Measurements from ENCODE around the gene VN1R4.
"Not testable (repeated sequence)": the region's sequence is repeated elsewhere in the genome, so short reads cannot be mapped to it uniquely, and the experiment has no call there.

Gene VN1R4, protein sequence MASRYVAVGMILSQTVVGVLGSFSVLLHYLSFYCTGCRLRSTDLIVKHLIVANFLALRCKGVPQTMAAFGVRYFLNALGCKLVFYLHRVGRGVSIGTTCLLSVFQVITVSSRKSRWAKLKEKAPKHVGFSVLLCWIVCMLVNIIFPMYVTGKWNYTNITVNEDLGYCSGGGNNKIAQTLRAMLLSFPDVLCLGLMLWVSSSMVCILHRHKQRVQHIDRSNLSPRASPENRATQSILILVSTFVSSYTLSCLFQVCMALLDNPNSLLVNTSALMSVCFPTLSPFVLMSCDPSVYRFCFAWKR

DNA sequence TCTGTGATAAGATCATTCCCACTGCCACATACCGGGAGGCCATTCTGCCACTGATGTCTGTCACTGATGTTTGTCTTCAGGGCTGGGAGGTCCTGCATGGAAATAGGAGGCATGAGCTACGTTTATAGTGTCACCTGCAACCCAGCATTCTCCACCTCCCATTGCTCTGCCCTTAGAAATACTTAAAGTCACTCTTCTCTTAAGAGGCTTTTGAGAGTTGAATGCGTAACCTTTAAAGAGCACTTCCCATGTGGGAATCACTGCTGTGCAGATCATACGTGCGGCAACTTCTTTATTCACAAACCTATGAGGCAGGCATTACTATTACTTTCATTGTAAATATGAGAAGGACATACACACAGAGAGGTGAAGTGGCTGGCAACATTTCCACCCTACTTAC lies at the start of gene VN1R4:
Gene VN1R4, minus strand, starts transcription at position 101 of the 400 bp plus-strand sequence. Its CDS starts 58 bp downstream, at position 43.
- not testable (repeated sequence) for DNase-seq

DNA sequence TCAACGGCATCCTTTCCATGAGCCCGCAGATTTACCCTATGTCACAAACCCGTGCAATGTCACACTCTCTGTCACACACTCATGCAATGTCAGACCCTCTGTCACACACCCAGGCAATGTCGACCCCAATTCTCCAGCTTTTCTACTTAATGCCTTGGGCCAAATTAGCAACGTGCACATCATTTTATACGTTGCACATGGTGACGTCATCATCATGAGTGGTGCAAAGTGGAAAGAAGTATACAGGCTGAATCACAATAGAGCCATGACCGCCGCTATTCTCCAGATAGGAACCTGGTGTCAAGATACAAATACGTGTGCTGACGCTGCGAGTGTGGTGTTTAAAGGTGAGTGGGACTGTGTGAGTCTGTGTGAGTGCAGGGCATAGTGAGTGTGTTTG lies 44.4 kb upstream of the VN1R4 start:
- DNase-seq, result no peak

DNA sequence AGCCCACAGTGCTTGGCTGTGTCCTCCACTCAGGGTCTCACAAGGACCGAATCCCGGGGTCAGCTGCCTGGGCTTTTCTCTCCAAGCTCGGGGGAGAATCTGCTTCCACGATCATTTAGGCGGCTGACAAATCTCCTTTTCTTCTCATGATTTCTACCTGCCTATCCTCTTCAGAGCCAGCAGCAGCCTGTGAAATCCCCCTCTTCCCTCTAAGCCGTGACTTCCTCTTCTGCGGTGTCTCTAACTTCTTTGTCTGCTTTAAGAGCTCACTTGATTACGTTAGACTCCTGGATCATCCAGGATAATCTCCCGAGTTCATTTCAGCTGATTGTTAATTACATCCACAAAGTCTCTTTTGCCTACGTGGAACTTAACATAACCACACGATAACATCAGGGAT lies 43.5 kb upstream of the VN1R4 start:
- no peak for DNase-seq

DNA sequence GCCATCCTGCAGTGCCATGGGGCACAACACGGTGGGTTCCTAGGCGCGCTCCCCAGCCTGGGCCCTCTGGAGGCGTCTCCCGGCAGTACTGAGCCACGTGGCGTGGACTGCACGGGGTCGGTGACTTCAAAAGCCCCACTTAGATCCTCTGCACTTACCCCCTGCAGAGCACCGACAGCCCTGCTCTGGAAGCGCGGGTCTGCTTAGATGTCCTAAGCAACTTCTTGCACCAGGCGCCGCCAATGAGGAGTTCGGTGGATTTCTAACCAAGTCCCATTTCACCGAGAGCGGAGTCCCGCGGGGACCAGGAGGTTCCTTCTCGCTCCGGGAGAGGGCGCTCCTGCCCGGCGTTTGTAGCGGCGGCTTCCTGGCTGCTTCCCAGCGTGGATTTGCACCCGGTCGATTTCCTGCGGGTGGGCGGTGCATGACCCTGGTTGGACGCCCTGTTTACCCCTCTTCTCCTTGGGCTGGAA lies 40.9 kb upstream of the VN1R4 start:
- DNase-seq, result no peak

DNA sequence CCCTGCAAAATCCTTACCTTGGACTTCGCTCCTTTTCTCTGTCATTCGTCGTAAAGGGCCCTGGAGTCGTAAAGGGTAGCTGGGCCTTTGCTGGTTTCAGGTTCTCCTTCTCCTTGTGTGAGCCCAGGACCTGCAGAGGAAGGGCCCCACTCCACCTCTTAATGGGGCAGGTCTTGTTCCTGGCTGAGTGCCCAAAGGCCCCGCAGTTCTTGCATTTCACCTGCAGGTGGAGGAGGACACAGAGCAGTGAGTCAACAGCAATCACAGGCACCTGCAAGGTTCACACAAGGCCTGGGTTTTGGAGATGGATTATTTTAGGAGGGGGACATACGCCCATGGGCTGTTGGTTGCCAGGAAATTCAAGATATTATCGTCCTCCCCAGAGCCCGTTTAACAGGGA lies 33.8 kb upstream of the VN1R4 start:
- peak; percentile 15 for DNase-seq

DNA sequence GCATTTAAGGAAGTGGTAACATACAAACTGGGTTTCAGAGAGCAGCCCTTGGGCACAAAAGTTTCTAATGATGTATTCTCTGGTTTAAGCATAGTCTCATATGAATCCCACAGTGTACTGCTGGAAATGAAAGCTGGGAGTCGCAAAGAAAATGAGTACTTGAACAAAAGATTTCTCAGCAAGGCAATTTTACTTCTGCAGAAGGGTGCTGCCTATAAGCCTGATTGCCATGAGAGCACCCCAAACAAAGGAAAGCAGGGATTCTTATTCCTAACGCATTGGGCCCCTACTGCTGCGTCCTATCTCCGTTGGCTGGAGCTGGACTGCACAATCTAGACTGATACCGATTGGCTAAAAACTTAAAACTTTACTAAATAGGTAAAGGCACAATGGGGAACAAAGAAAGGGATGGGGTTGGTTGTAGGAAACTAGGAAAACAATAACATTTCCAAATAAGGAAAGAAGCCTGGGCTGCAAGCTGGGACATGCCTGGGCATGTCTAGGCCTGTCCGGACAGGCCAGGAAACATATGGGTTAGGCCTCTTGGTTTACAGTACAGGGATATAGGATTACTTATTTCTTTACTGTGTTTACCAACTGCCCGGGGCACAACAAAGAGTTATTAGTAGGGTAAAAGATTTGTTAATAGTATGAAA lies 27.4 kb upstream of the VN1R4 start:
- DNase-seq, result no peak

DNA sequence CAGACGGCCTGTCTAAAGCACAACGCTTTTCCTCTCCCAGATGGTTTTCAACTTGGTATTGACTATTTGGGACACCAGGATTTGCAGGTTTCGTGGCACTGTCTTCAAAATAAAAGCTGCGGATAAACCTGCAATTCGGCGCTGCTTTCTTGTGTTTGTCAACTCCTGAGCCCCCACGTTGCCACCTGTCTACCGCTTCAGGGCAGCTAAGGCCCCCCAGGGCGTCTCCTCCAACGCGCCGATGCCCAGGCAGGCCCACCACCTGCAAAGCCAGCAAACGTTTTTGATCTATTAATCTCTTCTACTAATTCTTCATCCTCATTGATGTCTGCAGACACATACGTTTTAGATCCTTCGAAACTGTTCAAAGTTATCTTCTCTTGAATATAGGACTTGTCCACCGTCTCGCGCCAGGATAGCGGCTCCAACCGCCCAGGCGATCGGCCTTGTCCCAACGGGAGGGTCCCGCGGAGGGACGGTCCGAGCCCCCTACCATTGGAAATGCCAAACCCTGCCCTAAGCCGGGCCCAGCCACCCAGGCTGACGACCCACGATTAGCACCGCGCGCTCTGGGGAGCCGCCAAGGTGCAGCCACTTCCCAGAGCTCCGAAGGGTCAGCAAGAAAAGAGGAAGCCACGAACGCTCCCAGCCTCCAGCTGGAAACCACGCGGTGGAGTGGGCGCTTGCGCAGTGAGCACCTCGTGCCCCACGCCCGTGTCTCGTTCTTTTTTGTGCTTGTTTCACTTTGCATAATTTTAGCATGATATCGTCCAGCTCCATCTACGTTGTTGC lies 23.4 kb upstream of the VN1R4 start:
- no peak for DNase-seq

DNA sequence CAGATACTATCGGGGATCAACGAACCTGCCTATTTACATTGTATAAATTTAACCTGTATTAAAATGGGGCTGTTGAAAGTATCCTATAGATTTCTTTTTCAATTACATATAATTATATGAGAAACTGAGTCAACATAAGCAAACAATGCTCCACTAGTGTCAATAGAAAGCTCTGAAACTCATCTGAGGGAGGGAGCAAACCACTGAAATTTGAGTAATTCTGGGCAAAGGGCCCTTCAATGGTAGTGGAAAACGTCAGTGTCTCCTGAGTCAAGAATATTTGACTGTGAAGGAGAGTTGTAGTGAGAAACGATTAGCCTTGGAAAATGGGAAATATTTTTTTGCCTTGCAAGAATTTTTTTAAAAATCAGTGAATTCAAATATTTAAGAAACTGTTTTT lies 17.6 kb upstream of the VN1R4 start:
- DNase-seq, result no peak

DNA sequence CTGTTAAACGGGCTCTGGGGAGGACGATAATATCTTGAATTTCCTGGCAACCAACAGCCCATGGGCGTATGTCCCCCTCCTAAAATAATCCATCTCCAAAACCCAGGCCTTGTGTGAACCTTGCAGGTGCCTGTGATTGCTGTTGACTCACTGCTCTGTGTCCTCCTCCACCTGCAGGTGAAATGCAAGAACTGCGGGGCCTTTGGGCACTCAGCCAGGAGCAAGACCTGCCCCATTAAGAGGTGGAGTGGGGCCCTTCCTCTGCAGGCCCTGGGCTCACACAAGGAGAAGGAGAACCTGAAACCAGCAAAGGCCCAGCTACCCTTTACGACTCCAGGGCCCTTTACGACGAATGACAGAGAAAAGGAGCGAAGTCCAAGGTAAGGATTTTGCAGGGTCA lies 14.4 kb upstream of the VN1R4 start:
- peak; percentile 0 for DNase-seq

DNA sequence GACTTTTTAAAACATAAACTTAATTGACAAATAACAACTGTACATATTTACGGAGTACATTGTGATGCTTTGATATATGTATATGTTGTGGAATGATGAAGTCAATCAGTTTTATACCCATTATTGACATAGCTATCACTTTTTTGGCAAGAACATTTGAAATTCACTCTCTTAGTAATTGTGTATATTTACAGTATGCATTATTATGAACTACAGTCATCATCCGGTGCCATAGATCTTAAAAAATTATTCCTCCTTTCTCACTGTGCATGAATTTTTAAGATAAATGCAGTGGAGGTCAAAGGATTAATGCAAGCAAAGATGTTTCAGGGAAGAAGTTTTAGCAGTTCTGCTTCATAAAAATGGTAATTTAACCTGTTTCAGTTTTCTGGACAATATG lies 8.0 kb upstream of the VN1R4 start:
- no peak for DNase-seq

DNA sequence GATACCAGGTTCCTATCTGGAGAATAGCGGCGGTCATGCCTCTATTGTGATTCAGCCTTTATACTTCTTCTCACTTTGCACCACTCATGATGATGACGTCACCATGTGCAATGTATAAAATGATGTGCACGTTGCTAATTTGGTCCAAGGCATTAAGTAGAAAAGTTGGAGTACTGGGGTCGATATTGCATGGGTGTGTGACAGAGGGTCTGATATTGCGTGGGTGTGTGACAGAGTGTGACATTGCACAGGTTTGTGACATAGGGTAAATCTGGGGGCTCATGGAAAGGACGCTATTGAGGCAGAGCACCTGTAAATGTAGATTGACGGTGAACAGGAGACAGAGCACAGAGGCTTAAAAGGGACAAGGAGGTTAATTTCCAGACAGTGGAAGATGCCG lies 4.5 kb upstream of the VN1R4 start:
- DNase-seq, result no peak

DNA sequence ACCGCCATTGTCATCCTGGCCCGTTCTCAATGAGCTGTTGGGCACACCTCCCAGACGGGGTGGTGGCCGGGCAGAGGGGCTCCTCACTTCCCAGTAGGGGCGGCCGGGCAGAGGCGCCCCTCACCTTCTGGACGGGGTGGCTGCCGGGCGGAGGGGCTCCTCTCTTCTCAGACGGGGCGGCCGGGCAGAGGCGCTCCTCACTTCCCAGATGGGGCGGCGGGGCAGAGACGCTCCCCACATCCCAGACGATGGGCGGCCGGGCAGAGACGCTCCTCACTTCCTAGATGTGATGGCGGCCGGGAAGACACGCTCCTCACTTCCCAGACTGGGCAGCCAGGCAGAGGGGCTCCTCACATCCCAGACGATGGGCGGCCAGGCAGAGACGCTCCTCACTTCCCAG lies 2.3 kb upstream of the VN1R4 start:
- DNase-seq, result not testable (repeated sequence)

DNA sequence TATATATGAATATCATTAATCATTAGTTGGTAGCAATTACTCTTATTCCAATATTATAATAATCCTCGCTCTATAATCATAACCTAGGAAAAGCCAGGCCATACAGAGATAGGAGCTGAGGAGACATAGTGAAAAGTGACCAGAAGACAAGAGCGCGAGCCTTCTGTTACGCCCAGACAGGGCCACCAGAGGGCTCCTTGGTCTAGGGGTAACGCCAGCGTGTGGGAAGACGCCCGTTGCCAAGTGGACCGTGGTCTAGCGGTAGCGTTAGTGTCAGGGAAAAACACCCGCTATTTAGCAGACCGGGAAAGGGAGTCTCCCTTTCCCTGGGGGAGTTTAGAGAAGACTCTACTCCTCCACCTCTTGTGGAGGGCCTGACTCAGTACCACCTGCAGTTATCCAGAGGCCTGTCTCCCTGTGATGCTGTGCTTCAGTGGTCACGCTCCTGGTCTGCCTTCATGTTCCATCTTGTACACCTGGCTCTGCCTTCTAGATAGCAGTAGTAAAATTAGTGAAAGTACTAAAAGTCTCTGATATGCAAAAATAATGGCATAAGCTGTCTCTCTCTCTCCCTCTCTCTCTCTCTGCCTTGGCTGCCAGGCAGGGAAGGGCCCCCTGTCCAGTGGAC lies 9.7 kb downstream of the VN1R4 start, which contains the start of gene VN1R2:
Gene VN1R2, plus strand, starts transcription at position 578 of the 628 bp plus-strand sequence. CDS start 84 bp downstream, outside the sequence.
- not testable (repeated sequence) for DNase-seq

DNA sequence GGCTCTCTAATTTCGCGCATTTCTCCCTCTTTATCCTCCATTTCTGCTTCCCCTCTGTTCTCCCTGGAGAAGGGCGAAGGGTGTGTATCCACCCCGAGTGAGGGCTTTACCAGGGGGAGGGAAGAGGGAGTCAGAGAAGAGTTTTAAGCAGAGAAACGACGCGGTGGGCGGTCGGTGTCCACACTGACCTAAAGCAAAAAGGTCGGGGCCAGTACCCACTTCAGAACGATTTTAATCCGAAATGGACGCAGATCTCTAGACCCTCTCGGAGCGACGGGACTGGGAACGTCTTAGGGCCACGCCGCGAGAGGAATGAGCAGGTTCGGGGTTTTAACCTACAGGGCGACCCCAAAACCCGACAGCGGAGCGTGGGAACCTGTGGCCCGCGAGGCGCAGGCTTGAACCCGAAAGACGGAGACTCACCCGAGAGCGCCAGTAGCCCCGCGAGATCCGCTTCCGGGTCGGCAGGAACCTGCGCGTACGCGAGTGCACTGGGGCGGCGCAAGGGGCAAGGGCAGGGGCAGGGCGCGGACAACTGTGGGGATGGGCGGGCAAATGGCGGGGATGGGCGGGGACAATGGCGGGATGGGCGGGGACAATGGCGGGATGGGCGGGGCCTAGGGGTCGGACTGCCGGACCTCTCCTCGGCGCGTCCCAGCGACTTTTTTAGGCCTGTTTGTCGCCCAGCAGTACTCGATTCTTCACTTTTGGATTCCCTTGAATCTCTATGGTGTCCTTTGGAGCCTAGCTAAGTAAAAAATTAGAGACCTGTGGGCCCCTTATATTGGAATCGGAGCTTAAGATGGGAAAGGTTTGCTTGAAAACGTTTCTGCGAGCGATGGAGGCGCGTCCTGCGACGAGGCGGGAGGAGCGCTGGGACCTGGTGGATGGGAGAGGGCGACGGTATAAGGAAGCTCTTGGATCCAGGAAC lies 12.8 kb downstream of the VN1R4 start, which contains the start of gene ZNF677:
Gene ZNF677, minus strand, starts transcription at position 463 of the 931 bp plus-strand sequence. CDS start 3,323 bp downstream, outside the sequence.
- peak; percentile 90 for DNase-seq

DNA sequence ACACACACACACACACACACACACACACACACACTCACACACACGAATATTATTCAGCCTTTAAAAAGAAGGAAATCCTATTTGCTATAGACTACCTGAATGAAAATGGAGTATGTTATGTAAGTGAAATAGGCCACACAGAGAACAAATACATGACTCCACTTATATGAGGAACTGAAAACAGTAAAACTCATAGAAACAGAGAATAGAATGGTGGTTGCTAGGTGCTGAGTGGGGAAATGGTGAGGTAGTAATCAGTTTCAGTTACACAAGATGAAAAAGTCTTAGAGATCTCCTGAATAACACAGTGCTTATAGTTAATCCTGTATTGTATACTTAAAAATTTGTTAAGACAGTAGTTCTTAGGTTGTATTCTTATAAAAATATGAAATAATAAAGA lies 21.0 kb downstream of the VN1R4 start:
- no peak for DNase-seq

DNA sequence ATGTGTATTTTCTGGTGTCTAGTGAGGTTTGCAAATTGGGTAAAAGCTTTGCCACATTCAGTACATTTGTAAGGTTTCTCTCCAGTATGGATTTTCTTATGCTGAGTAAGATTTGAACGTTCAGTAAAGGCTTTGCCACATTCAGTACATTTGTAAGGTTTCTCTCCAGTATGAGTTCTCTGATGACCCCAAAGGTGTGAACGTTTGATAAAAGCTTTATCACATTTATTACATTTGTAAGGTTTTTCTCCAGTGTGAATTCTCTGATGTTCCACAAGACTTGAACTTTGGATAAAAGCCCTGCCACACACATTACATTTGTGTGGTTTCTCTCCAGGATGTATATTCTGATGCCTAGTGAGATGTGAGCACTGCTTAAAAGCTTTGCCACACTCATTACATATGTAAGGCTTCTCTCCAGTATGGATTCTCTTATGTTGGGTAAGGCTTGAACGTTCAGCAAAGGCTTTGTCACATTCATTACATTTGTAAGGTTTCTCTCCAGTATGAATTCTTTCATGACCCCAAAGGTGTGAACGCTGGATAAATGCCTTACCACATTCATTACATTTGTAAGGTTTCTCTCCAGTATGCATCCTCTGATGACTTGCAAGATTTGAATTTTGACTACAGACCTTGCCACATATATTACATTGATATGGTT lies 30.3 kb downstream of the VN1R4 start:
- DNase-seq, result no peak

DNA sequence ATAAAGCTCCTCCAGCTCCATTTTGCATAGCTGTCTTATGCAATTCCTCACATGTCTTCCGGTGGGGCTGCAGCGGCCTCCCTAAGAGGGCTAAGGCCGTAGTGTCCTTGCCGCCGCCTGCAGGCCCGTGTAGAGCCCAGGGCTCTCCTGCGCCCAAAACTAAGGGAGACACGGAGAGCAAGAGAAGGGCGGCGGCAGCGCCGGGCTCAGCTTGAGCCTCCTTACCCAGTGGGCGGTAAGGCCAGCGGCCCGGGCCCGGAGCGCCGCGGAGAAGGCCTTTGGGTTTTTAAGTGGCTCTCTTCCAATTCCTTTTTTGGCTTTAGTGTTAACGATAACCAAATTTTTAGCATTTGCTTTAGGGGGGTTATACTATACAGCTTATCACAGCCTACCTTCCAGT lies 42.9 kb downstream of the VN1R4 start:
- DNase-seq, result no peak

DNA sequence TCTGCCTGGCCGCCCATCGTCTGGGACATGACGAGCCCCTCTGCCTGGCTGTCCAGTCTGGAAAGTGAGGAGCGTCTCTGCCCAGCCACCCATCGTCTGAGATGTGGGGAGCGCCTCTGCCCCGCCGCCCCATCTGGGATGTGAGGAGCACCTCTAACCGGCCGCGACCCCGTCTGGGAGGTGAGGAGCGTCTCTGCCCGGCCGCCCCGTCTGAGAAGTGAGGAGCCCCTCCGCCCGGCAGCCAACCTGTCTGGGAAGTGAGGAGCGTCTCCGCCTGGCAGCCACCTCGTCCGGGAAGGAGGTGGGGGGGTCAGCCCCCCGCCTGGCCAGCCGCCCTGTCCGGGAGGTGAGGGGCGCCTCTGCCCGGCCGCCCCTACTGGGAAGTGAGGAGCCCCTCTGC lies 44.8 kb downstream of the VN1R4 start:
- not testable (repeated sequence) for DNase-seq
